HG02678 (cell line): ENCODE measurements around the gene CDRT15.
"Not testable (repeated sequence)": the region's sequence is repeated elsewhere in the genome, so short reads cannot be mapped to it uniquely, and the experiment has no call there.

Experiments used
- ATAC-seq: cut with Tn5 transposase; IDR thresholded peaks from one replicate; pipeline ENCODE4 v1.9.1; 2021; ENCODE audit warnings: mild to moderate bottlenecking, moderate library complexity; ENCODE audit not compliant: unreplicated experiment

Gene CDRT15

GRCh38 chr17:14236762-14237161 lies at the start of gene CDRT15:
Gene CDRT15 (minus strand): TSS chr17:14236862. CDS start chr17:14236833, 29 bp downstream.
- ATAC-seq: not testable (repeated sequence)

- no peak for ATAC-seq
These were observed 46.1 kb upstream of the CDRT15 start for GRCh38 chr17:14282726-14283125.

DNA sequence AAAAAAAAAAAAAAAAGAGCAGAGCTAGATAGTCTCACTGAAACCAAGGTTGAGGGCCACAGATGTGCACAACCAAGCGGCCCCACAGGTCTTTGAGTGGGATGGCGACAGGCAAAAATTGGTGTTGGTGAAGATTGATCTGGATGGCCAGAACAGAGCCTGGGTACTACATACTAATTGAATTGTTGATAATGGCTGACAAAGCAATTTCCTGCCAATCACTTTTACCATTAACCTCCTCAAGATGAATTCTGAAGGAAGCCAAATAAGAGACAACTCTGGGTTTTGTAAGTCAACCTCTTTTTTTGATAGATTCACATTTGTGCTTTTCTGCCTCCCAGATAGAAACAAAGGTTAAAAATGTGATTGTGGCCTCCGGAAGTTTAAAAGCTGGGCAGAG lies 44.9 kb upstream of the CDRT15 start:
- no peak for ATAC-seq

GRCh38 chr17:14276535-14277250 lies 40.0 kb upstream of the CDRT15 start:
- ATAC-seq: no peak

DNA sequence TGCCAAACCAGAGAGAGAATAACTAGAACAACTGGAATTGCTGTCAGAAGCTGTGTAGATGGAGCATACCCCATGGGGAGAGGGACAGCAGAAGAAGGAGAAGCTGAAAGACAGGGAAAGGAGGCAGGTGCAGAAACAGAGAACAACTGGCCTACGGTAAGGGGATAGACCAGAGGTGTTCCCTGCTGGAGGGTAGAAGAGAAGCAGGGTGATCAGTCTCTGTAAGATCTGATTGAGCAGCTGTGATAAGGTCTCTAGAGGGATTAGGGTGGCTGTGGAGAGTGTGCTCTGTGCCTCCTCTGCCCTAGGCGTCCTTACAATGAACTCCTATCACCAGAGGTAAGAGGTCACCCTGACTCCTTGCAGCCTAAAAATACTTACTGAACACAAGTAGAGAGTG lies 33.8 kb upstream of the CDRT15 start:
- ATAC-seq: no peak

GRCh38 chr17:14269473-14269872 lies 32.8 kb upstream of the CDRT15 start:
- no peak for ATAC-seq

DNA sequence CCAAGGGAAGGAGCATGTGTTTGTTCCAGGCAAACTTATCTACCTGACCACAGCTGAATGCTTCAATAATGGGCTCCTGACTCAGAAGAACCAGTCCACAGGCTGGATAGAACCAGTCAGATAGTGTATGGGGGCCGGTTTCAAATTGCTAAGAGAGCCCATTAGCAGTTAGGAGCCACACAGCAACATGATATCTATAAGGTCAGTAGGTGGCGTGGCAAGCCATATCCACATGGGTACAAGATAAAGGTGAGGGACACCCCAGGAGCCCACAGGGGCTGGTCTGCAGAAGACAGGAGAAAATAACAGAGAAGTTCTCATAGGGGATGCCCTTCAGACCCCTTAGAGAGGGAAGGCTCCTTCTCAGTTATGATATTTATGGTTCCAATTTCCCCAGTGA lies 31.6 kb upstream of the CDRT15 start:
- no peak for ATAC-seq

DNA sequence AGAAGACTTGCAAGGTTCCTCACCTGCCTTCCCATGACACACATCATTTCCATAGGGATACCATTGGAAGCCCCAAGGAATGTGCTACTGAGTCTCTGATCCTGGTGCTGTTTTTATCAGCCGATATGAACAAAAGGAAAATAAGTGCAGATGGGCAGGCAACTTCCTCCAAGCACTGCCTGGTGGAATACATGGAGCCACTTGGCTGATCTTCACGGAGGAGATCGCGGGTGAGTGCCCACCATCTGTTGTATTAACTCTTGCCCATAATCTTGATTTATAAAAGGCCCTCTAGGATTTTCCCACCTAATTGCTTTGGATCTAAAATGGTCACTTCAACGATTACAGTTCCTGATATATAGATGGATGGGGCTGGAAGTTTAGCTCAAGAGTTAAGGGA lies 24.7 kb upstream of the CDRT15 start:
- ATAC-seq: no peak

DNA sequence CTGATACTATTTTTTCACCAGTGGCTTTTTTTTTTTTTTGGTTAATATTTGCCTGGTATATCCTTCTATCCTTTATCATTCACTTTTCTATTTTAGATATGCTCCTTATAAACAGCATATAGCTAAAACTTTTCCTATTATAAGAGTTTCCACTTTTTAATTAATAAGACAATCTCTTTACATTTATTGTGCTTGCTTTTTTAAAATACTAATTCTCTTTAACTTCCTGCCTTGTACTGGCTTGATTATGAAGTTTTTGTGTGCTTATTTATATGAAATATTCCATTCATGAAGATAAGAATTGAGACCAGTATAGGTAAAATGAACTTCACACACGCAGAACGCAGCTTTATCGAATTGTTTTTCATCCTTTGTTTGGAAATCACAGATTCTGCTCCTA lies 9.0 kb upstream of the CDRT15 start:
- ATAC-seq: no peak

DNA sequence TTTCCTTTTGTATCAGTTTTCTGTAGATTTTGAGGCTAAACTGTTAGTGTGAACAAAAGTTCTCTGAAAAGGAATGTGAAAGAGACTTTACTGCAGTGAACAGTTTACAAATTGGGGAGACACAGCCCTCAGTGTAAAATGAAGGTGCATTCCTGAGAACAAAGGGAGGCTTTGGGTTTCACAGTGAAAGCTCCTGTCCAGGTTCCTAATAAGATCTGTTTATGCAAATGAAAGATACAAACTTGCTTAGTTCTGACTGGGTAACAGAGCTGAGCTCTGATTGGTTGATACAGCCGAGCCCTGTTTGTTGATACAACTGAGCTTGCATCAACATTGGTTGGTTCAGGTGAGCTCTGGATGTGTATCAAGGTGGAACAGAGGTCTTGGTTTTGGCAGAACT lies 8.3 kb upstream of the CDRT15 start:
- no peak for ATAC-seq

DNA sequence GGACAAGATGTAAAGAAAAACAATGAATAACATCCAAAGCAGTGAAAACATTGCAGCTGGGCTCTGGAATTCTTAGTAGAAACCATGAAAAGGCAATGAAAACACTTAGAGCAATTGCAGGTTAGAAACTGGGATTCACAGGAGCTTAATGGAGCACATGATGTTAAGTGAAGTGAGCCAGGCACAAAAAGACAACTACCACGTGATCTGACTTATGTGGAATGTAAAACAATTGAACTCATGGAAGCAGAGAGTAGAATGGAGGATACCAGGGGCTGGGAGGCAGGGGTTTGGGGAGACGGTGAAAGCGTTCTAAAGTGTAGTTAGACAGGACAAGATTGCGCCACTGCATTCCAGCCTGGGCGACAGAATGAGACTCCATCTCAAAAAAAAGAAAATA lies 2.6 kb upstream of the CDRT15 start:
- ATAC-seq: not testable (repeated sequence)

DNA sequence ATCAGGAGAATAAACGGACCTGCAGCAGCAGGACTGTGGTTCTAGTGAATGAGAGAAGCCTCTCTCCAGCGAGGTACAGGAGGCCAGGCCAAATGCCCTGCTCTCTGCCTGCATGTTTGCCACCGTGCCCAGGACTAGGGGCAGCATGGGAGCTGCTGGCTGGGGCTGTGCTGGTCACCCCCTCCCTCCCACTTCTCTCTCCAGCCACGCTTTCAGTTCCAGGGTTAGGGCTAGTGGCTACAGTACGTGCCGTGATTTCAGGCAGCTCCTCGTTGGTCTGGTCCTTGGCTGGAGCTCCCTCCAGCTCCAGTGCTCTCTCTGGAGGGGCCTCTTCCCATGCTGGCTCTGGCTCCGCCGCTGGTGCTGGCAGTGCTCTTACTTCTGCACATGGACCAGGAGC lies 630 bp downstream of the CDRT15 start:
- not testable (repeated sequence) for ATAC-seq

- ATAC-seq: not testable (repeated sequence)
These were observed 1.6 kb downstream of the CDRT15 start for GRCh38 chr17:14235047-14235446.

DNA sequence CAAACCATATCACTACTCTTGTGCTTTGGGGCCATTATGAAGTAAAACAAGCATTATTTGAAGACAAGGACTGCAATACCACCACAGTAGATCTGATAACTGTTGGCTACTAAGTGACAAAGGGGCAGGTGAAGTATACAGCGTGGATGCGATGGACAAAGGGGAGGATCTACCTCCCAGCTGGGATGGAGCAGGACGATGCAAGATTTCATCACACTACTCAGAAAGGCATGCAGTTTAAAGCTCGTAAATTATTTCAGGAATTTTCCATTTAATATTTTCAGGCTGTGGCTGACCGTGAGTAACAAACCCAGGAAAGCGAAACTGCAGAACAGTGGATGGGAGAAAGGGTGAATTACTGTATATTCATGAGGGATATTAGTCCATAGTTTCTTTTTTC lies 5.5 kb downstream of the CDRT15 start:
- not testable (repeated sequence) for ATAC-seq

DNA sequence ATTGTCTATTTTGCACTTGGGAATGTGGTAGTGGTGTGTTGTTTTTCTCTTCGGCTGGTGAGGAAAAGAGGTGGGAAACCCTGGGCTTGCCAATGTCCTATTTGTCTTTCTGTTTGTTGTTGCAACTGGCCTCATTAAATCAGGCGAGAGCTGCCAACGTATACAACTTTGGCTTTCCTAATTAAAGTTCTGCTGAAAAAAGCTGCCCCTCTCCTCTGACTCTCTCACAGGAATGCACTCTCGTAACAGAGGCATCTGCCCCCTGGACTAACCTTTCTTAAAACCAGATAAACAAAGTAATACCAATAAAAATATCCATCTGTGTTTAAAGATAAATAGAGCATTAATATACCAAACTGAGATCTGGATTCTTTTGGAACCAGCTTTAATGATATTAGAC lies 7.8 kb downstream of the CDRT15 start:
- ATAC-seq: no peak

DNA sequence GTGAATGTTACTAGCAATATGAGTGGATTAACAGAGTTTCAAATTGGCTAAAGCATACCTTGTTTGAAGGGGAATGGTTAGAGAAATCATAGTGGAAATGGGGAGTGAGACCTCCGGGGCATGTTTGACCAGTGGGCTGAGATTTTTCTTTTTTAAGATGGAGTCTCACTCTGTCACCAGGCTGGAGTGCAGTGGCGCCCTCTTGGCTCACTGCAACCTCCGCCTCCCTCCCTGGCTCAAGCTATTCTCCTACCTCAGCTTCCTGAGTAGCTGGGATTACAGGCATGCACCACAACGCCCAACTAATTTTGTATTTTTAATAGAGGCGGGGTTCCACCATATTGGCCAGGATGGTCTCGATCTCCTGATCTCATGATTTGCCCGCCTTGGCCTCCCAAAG lies 9.6 kb downstream of the CDRT15 start:
- ATAC-seq: no peak

DNA sequence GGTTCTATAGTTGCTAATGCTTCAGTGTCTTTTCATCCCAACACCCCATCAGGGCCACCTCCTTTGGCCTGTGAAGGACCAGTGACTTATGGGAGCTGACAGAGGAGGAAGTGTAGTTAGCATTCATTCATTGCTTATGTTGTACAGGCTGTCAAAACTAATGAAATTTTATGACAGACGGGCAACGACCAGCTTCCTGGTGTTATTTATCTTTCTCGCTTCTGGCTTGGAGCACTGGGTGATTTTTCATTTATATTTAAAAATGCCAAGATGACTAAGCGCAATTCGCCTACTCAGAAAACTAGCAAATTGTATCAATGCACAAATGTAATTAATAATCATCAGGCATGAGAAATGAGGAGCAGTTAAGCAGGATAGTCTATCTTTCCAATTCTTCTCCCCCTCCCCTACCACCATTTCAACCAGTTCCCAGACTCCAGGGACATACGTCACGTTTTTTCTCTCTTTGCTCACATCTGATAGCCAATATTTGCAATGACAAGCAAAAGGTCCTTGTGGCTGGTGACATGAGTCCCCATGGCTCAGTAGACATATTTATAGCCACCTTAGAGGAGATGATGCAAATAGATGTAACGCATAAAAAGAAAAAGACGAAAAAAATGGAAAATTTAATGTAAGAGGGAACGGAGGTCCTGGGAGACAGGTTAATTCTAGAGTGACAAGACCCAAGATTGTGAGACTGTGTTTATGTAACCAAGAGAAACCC lies 11.2 kb downstream of the CDRT15 start:
- no peak for ATAC-seq

DNA sequence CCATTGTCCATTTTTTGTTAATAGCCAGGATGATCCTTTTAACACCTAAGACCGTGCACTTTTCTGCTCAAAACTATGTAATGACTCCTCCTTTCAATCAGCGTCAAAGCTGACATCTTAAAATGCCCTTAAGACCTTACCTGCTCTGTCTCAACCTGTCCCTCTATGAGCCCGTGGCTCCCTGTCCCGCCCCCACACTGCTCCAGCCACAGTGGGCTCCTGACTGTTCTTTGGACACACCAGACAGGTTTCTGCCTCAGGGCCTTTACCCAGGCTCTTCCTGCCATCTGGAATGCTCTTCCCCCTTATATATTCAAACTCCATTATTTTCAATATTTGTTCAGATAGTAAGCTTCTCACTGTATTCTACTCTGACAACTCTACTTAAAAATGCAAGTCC lies 14.1 kb downstream of the CDRT15 start:
- no peak for ATAC-seq

DNA sequence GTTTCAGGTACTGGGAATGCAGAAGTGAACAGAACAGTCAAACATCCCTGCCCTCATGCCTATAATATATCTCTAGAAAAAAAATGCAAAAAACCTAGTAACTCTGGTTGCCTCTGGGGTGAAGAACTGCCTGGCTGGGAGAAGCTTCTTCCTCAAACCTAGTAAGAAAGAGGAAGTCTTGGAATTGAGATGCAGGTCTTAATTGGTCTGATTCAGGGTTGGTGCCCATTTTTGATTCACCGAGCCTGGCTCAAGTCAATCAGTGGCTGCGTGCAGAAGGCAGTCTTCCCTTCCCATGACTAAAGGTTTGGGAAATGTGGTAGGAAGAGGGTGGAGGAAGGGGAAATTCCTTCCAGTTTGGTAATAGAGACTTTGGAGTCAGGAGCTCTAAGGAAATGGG lies 22.4 kb downstream of the CDRT15 start:
- no peak for ATAC-seq

GRCh38 chr17:14212401-14212800 lies 24.3 kb downstream of the CDRT15 start:
- no peak for ATAC-seq

GRCh38 chr17:14211801-14212200 lies 24.9 kb downstream of the CDRT15 start:
- ATAC-seq: no peak

DNA sequence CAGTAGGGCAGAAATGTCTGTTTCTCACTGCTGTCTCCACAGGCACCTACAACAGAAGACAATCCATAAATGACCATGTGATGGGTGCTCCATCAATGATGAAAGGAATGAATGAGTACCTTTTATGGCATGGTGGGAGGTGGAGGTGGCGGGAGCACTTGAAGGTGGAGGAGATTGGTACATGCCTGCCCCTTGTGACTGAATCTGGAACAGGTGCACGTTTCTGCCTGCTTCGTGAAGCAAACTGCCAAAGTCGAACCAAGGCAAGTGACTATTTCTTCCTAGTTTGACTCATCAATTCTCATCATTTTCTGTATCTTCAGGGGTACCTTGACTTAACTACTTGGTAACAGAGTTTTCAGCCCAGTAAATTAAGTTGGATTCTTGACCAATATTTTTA lies 25.4 kb downstream of the CDRT15 start:
- no peak for ATAC-seq

DNA sequence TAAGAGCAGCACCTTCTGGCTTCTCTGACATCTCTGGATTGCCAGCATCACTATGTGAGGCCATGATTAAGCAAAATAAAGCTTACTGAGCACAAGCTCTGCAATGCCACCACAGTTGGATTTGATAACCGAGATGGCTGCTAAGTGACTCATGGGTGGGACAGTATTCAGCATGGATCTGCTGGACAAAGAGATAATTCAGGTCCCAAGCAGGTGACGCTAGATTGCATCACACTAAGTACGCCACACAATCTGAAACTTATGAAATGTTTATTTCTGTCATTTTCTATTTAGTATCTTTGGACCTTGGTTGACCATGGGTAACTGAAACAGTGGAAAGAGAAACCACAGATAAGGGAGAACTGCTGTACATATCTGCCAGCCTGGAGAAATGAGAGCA lies 27.4 kb downstream of the CDRT15 start:
- no peak for ATAC-seq
